Measurements from ENCODE around the gene NXPE4. TPM values are rescaled to one million over a fixed set of nuclear protein-coding genes. Genes with fewer than 3 reads are reported as not detected.

The NXPE4 gene
- total and polyA plus RNA-seq, 2 of the 8 experiments (the other 6 are each of a cell fraction or from before 2014, with no cell fraction given), result not detected

DNA sequence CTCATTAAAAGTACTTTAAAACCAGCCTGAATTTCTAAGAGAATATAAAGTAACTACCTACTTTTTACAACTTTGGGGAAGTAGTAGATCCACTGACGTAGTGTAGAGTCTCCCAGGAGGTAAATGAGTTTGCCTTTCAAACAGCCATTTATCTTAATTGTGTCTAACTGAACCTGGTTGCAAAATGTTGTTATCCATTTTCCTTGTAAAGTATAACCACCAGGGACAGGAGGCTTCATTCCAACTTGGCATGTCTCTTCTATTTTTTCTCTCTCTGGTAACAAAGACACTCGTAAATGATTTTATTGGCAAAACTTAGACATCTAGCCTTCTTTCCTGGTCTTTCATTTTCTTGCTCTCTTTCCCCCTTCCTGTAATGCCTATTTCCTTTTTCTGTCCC is 72.8 kb downstream of the NXPE4 start (continued):
- no peak for TF ChIP-seq SAP30 (IDR thresholded peaks at IDR 0.05; ENCODE audit: insufficient read depth, insufficient replicate concordance, low read length)
- TF ChIP-seq YY1 (IDR thresholded peaks at IDR 0.05; ENCODE audit: low read depth, low read length), result no peak
- TF ChIP-seq RFX5 (IDR thresholded peaks at IDR 0.05; ENCODE audit: borderline replicate concordance, low read depth, low read length), result no peak
- TF ChIP-seq TAF7 (optimal IDR thresholded peaks at IDR 0.05; ENCODE audit: borderline replicate concordance, low read depth, low read length), result no peak

Small RNA genes within 50 kb of the gene (small RNA-seq; reads per million reads assigned to genes)
- not detected for gene RF01210 (ENCODE audit: insufficient read depth)

Other genes starting within 250 kb of the NXPE4 start
- gene C11orf71, start 195.3 kb downstream of the NXPE4 start, total RNA-seq (2021; fragmentation: NEBNext Ultra II Directional; extraction: Animal tissue kit (Norgen Biotek cat#: 25700)), result 5.4 and 5.8 TPM in 2 replicates
- gene C11orf71, start 195.3 kb downstream of the NXPE4 start, polyA plus RNA-seq (2011; rRNA removed), result 8.7 and 13.4 TPM in 2 replicates
- 45.7 and 48.3 TPM in 2 replicates for gene RBM7, start 195.1 kb downstream of the NXPE4 start, total RNA-seq (2021; fragmentation: NEBNext Ultra II Directional; extraction: Animal tissue kit (Norgen Biotek cat#: 25700))
- 11.1 and 18.0 TPM in 2 replicates for gene RBM7, start 195.1 kb downstream of the NXPE4 start, polyA plus RNA-seq (2011; rRNA removed)
- 109 and 111 TPM in 2 replicates for gene REXO2, start 156.3 kb downstream of the NXPE4 start, total RNA-seq (2021; fragmentation: NEBNext Ultra II Directional; extraction: Animal tissue kit (Norgen Biotek cat#: 25700))
- 95.9 and 114 TPM in 2 replicates for gene REXO2, start 156.3 kb downstream of the NXPE4 start, polyA plus RNA-seq (2011; rRNA removed)
- not detected in 2 replicates for gene NXPE1, start 35.9 kb downstream of the NXPE4 start, total RNA-seq (2021; fragmentation: NEBNext Ultra II Directional; extraction: Animal tissue kit (Norgen Biotek cat#: 25700))
- gene NXPE1, start 35.9 kb downstream of the NXPE4 start, polyA plus RNA-seq (2011; rRNA removed), result not detected in 2 replicates
- 0.29 TPM in 1 of 2 replicates, not detected in the other for gene NXPE2, start 82.7 kb upstream of the NXPE4 start, total RNA-seq (2021; fragmentation: NEBNext Ultra II Directional; extraction: Animal tissue kit (Norgen Biotek cat#: 25700))
- gene NXPE2, start 82.7 kb upstream of the NXPE4 start, polyA plus RNA-seq (2011; rRNA removed), result not detected in 2 replicates

Measured in H1 (cell line).